Gastrocnemius medialis (tissue), 4 donors: ENCODE results near the gene GPR180. TPM values are rescaled to one million over a fixed set of nuclear protein-coding genes. Genes with fewer than 3 reads are reported as not detected.
"Not testable (repeated sequence)": the region's sequence is repeated elsewhere in the genome, so short reads cannot be mapped to it uniquely, and the experiment has no call there.

Source experiments
- ATAC-seq, 2 donors: fragments of 150-250 bp; one replicate each; pipeline ENCODE4 v1.9.1; 2016
- DNase-seq, 2 donors: peaks; one replicate each; pipeline ENCODE4 v3.0.0-alpha.2; 2019
- H3K27ac ChIP-seq, 4 donors: fragments of 200-600 bp; sonication (generic); 1 replicate in 1 of 4; 2 replicates in 3 of 4; pipeline ENCODE4 v1.5.1; 2016 to 2018; ENCODE audit warnings: mild to moderate bottlenecking in 2 of 4, moderate library complexity in 1 of 4
- H3K27me3 ChIP-seq, 3 donors: fragments of 200-600 bp; sonication (generic) in 2 of 3; 1 replicate in 1 of 3; 2 replicates in 2 of 3; pipeline versions ENCODE4 v1.5.1 to v1.6.0; 2016 to 2019; ENCODE audit warnings: mild to moderate bottlenecking in 1 of 3, moderate library complexity in 1 of 3
- H3K36me3 ChIP-seq, 2 donors: fragments of 200-600 bp; sonication (generic) in 1 of 2; one replicate each; pipeline ENCODE4 v1.5.1; 2017 to 2018
- H3K4me1 ChIP-seq, 2 donors: fragments of 200-600 bp; sonication (generic) in 1 of 2; one replicate each; pipeline ENCODE4 v1.5.1; 2016 to 2017; ENCODE audit warnings: mild to moderate bottlenecking in 2 of 2
- H3K4me3 ChIP-seq, 4 donors: fragments of 200-600 bp; sonication (generic) in 3 of 4; 1 replicate in 1 of 4; 2 replicates in 3 of 4; pipeline ENCODE4 v1.5.1; 2016 to 2019; ENCODE audit warnings: mild to moderate bottlenecking in 2 of 4
- H3K9me3 ChIP-seq, 3 donors: fragments of 200-600 bp; sonication (generic) in 2 of 3; 1 replicate in 1 of 3; 2 replicates in 2 of 3; pipeline ENCODE4 v1.5.1; 2016 to 2019
- CTCF ChIP-seq, 5 experiments: fragments of 450-650 bp in 3 of 5; fragments of 200-600 bp in 2 of 5; sonication (generic) in 2 of 5; IDR thresholded peaks in 4 of 5; conservative IDR thresholded peaks in 1 of 5; 1 replicate in 4 of 5; 2 replicates in 1 of 5; pipeline ENCODE4 v1.5.1; 2016 to 2019; ENCODE audit warnings: antibody characterized with exemption in 5 of 5, mild to moderate bottlenecking in 3 of 5, moderate library complexity in 3 of 5
- POLR2A ChIP-seq, 2 donors: fragments of 450-650 bp; IDR thresholded peaks; one replicate each; pipeline ENCODE4 v1.6.1; 2017; ENCODE audit warnings: antibody characterized with exemption in 2 of 2, mild to moderate bottlenecking in 2 of 2, moderate library complexity in 2 of 2
- in situ Hi-C, 4 donors: fragments of 200-750 bp; cut with MboI; loops; one replicate each; pipeline versions ENCODE4 v1.15.0 to v1.8.0; 2017; ENCODE audit warnings: low sequenced_read_pairs in 4 of 4
- intact Hi-C: fragments of 100-400 bp; cut with DNase I; formaldehyde crosslinking; loops from one replicate; pipeline ENCODE4 v1.15.1; 2023; ENCODE audit warnings: low total_unique reads
- total RNA-seq, 4 donors: library from RNA; depleted of rRNA; stranded (reverse); fragments of >200 nt; gene quantifications; one replicate each; pipeline versions ENCODE4 v1.1.0 to v1.2.3, GENCODE V29; 2016

GPR180 gene
- total RNA-seq, 4 donors from 2014 or later, result 3.2 to 4.8 (median 4.1) TPM

GRCh38 chr13:94630858-94631257, 29.2 kb downstream of the GPR180 start:
- intact Hi-C loops, result no loop called here
- Histone ChIP-seq H3K27me3 (no peaks in the 10 kb centered on the region), H3K4me1 (no peaks in the 10 kb centered on the region), H3K4me3 (no peak overlapping the region), H3K36me3 (no peaks in the 10 kb centered on the region), H3K9me3 (no peaks in the 10 kb centered on the region), H3K27ac (no peak overlapping the region)
- no peak for ATAC-seq
- in situ Hi-C loops, result no loop called here
- no peak for DNase-seq
- no peak for TF ChIP-seq POLR2A (IDR thresholded peaks at IDR 0.05)
- TF ChIP-seq CTCF (IDR thresholded peaks at IDR 0.05 in 4 of 5, conservative IDR thresholded peaks at IDR 0.05 in 1 of 5), result no peak

- H3K4me1 ChIP-seq, result no peaks in the 10 kb centered on the region
- no peaks in the 10 kb centered on the region for H3K36me3 ChIP-seq
- no peak for ATAC-seq
- H3K27me3 ChIP-seq, result no peaks in the 10 kb centered on the region
- H3K9me3 ChIP-seq, result peaks cover 0 to 3% (median 0%) of the 10 kb centered on the region in 3 donors
- in situ Hi-C loops, result no loop called here
- DNase-seq, result no peak
- H3K27ac ChIP-seq, result no peak overlapping the region
- no peak overlapping the region for H3K4me3 ChIP-seq
- intact Hi-C loops, result no loop called here
- TF ChIP-seq CTCF (IDR thresholded peaks at IDR 0.05 in 4 of 5, conservative IDR thresholded peaks at IDR 0.05 in 1 of 5) (no peak), POLR2A (IDR thresholded peaks at IDR 0.05) (no peak)
Measured at GRCh38 chr13:94632226-94632980, 30.7 kb downstream of the GPR180 start.

GRCh38 chr13:94636096-94636495, 34.4 kb downstream of the GPR180 start:
- intact Hi-C loops, H3K4me3 ChIP-seq, DNase-seq, ATAC-seq, H3K36me3 ChIP-seq, in situ Hi-C loops, H3K4me1 ChIP-seq, H3K27me3 ChIP-seq, H3K27ac ChIP-seq, H3K9me3 ChIP-seq: not testable (repeated sequence)

GRCh38 chr13:94636942-94637578, 35.4 kb downstream of the GPR180 start:
- H3K4me3 ChIP-seq, result no peak overlapping the region
- peaks cover 0 to 5% (median 0%) of the 10 kb centered on the region in 3 donors for H3K9me3 ChIP-seq
- TF ChIP-seq CTCF (IDR thresholded peaks at IDR 0.05 in 4 of 5, conservative IDR thresholded peaks at IDR 0.05 in 1 of 5) (no peak), POLR2A (IDR thresholded peaks at IDR 0.05) (no peak)
- ATAC-seq (no peak), DNase-seq (no peak)
- no peak overlapping the region for H3K27ac ChIP-seq
- no peaks in the 10 kb centered on the region for H3K36me3 ChIP-seq
- intact Hi-C loops, result no loop called here
- no peaks in the 10 kb centered on the region for H3K27me3 ChIP-seq
- in situ Hi-C loops, result no loop called here
- H3K4me1 ChIP-seq, result no peaks in the 10 kb centered on the region

- ATAC-seq, intact Hi-C loops, H3K36me3 ChIP-seq, H3K9me3 ChIP-seq, in situ Hi-C loops, H3K4me3 ChIP-seq, H3K27ac ChIP-seq, DNase-seq, H3K27me3 ChIP-seq, H3K4me1 ChIP-seq: not testable (repeated sequence)
Measured at GRCh38 chr13:94637677-94638076, 36.0 kb downstream of the GPR180 start.
